Measurements from ENCODE around the gene ANO2. TPM values are rescaled to one million over a fixed set of nuclear protein-coding genes. Genes with fewer than 3 reads are reported as not detected.

The ANO2 gene
- total RNA-seq, 1 experiment from 2014 or later = not detected

GRCh38 chr12:5884285-5884684, 60.8 kb downstream of the ANO2 start:
- H3K9me3 ChIP-seq (ENCODE audit: low read length) = no peaks in the 10 kb centered on the region

GRCh38 chr12:5882511-5883190, 62.4 kb downstream of the ANO2 start:
- H3K36me3 ChIP-seq (ENCODE audit: insufficient read depth, low read length) = no peaks in the 10 kb centered on the region
- no peaks in the 10 kb centered on the region for H3K79me2 ChIP-seq (ENCODE audit: low read length)
- no peak overlapping the region for H3K4me2 ChIP-seq (ENCODE audit: low read depth, low read length, poor library complexity, severe bottlenecking)
- no peaks in the 10 kb centered on the region for H3K9me3 ChIP-seq (ENCODE audit: low read length)
- no peak overlapping the region for H3K27ac ChIP-seq (ENCODE audit: low read length)
- H3K4me3 ChIP-seq (ENCODE audit: low read length) = no peak overlapping the region
- H3K4me1 ChIP-seq (ENCODE audit: low read length) = no peaks in the 10 kb centered on the region
- H4K20me1 ChIP-seq (ENCODE audit: insufficient read depth, low read depth, low read length) = no peaks in the 10 kb centered on the region
- no peaks in the 10 kb centered on the region for H3K9me2 ChIP-seq (replicated peaks; ENCODE audit: insufficient read depth, low read length)
- no peak overlapping the region for H3K9ac ChIP-seq (ENCODE audit: low read length)
- H3K27me3 ChIP-seq (ENCODE audit: low read length) = no peaks in the 10 kb centered on the region
- DNase-seq = no peak
- H2AFZ ChIP-seq (ENCODE audit: low read length) = no peak overlapping the region

More at GRCh38 chr12:5884285-5884684, 60.8 kb downstream of the ANO2 start:
- H4K20me1 ChIP-seq (ENCODE audit: insufficient read depth, low read depth, low read length) = no peaks in the 10 kb centered on the region
- no peak overlapping the region for H3K9ac ChIP-seq (ENCODE audit: low read length)
- no peak for DNase-seq
- no peaks in the 10 kb centered on the region for H3K36me3 ChIP-seq (ENCODE audit: insufficient read depth, low read length)
- H3K27me3 ChIP-seq (ENCODE audit: low read length) = no peaks in the 10 kb centered on the region
- no peak overlapping the region for H3K4me3 ChIP-seq (ENCODE audit: low read length)
- H3K9me2 ChIP-seq (replicated peaks; ENCODE audit: insufficient read depth, low read length) = no peaks in the 10 kb centered on the region
- no peak overlapping the region for H3K27ac ChIP-seq (ENCODE audit: low read length)
- H3K79me2 ChIP-seq (ENCODE audit: low read length) = no peaks in the 10 kb centered on the region
- no peaks in the 10 kb centered on the region for H3K4me1 ChIP-seq (ENCODE audit: low read length)
- no peak overlapping the region for H3K4me2 ChIP-seq (ENCODE audit: low read depth, low read length, poor library complexity, severe bottlenecking)
- H2AFZ ChIP-seq (ENCODE audit: low read length) = no peak overlapping the region

GRCh38 chr12:5881666-5882065, 63.4 kb downstream of the ANO2 start:
- Histone ChIP-seq H3K9me2 (replicated peaks; ENCODE audit: insufficient read depth, low read length) (no peaks in the 10 kb centered on the region), H3K4me1 (ENCODE audit: low read length) (no peaks in the 10 kb centered on the region), H4K20me1 (ENCODE audit: insufficient read depth, low read depth, low read length) (no peaks in the 10 kb centered on the region), H3K4me2 (ENCODE audit: low read depth, low read length, poor library complexity, severe bottlenecking) (no peak overlapping the region), H3K79me2 (ENCODE audit: low read length) (no peaks in the 10 kb centered on the region), H3K4me3 (ENCODE audit: low read length) (no peak overlapping the region), H3K9me3 (ENCODE audit: low read length) (no peaks in the 10 kb centered on the region), H2AFZ (ENCODE audit: low read length) (no peak overlapping the region), H3K9ac (ENCODE audit: low read length) (no peak overlapping the region), H3K27ac (ENCODE audit: low read length) (no peak overlapping the region), H3K36me3 (ENCODE audit: insufficient read depth, low read length) (no peaks in the 10 kb centered on the region), H3K27me3 (ENCODE audit: low read length) (no peaks in the 10 kb centered on the region)
- peak; percentile 39 for DNase-seq

- no peak overlapping the region for H3K4me3 ChIP-seq (ENCODE audit: low read length)
- H3K27me3 ChIP-seq (ENCODE audit: low read length) = no peaks in the 10 kb centered on the region
- H3K27ac ChIP-seq (ENCODE audit: low read length) = no peak overlapping the region
- no peak overlapping the region for H2AFZ ChIP-seq (ENCODE audit: low read length)
- no peaks in the 10 kb centered on the region for H3K9me3 ChIP-seq (ENCODE audit: low read length)
- H3K36me3 ChIP-seq (ENCODE audit: insufficient read depth, low read length) = no peaks in the 10 kb centered on the region
- no peaks in the 10 kb centered on the region for H3K9me2 ChIP-seq (replicated peaks; ENCODE audit: insufficient read depth, low read length)
- no peak overlapping the region for H3K4me2 ChIP-seq (ENCODE audit: low read depth, low read length, poor library complexity, severe bottlenecking)
- DNase-seq = no peak
- H3K4me1 ChIP-seq (ENCODE audit: low read length) = no peaks in the 10 kb centered on the region
- H4K20me1 ChIP-seq (ENCODE audit: insufficient read depth, low read depth, low read length) = no peaks in the 10 kb centered on the region
- H3K79me2 ChIP-seq (ENCODE audit: low read length) = no peaks in the 10 kb centered on the region
- H3K9ac ChIP-seq (ENCODE audit: low read length) = no peak overlapping the region
Measured at GRCh38 chr12:5881101-5881606, 63.9 kb downstream of the ANO2 start.

GRCh38 chr12:5875851-5876250, 69.2 kb downstream of the ANO2 start:
- Histone ChIP-seq H3K9me3 (ENCODE audit: low read length) (no peaks in the 10 kb centered on the region), H3K27me3 (ENCODE audit: low read length) (no peaks in the 10 kb centered on the region; the same call in 1 of the 2 replicates), H3K4me3 (ENCODE audit: low read length) (no peak overlapping the region)

GRCh38 chr12:5874514-5874913, 70.5 kb downstream of the ANO2 start:
- Histone ChIP-seq H2AFZ (ENCODE audit: low read length) (no peak overlapping the region), H3K9me2 (replicated peaks; ENCODE audit: insufficient read depth, low read length) (no peaks in the 10 kb centered on the region), H4K20me1 (ENCODE audit: insufficient read depth, low read depth, low read length) (no peaks in the 10 kb centered on the region), H3K27ac (ENCODE audit: low read length) (no peak overlapping the region), H3K9me3 (ENCODE audit: low read length) (no peaks in the 10 kb centered on the region), H3K4me3 (ENCODE audit: low read length) (no peak overlapping the region), H3K27me3 (ENCODE audit: low read length) (no peaks in the 10 kb centered on the region; the same call in 1 of the 2 replicates), H3K36me3 (ENCODE audit: insufficient read depth, low read length) (no peaks in the 10 kb centered on the region), H3K4me2 (ENCODE audit: low read depth, low read length, poor library complexity, severe bottlenecking) (no peak overlapping the region), H3K4me1 (ENCODE audit: low read length) (no peaks in the 10 kb centered on the region), H3K79me2 (ENCODE audit: low read length) (no peaks in the 10 kb centered on the region), H3K9ac (ENCODE audit: low read length) (no peak overlapping the region)
- no peak for DNase-seq

More at GRCh38 chr12:5875851-5876250, 69.2 kb downstream of the ANO2 start:
- Histone ChIP-seq H3K79me2 (ENCODE audit: low read length) (no peaks in the 10 kb centered on the region), H3K4me1 (ENCODE audit: low read length) (no peaks in the 10 kb centered on the region), H3K9me2 (replicated peaks; ENCODE audit: insufficient read depth, low read length) (no peaks in the 10 kb centered on the region), H3K9ac (ENCODE audit: low read length) (no peak overlapping the region), H3K27ac (ENCODE audit: low read length) (no peak overlapping the region), H4K20me1 (ENCODE audit: insufficient read depth, low read depth, low read length) (no peaks in the 10 kb centered on the region), H3K36me3 (ENCODE audit: insufficient read depth, low read length) (no peaks in the 10 kb centered on the region), H3K4me2 (ENCODE audit: low read depth, low read length, poor library complexity, severe bottlenecking) (no peak overlapping the region), H2AFZ (ENCODE audit: low read length) (no peak overlapping the region)
- DNase-seq = no peak

GRCh38 chr12:5873281-5873919, 71.7 kb downstream of the ANO2 start:
- Histone ChIP-seq H3K27me3 (ENCODE audit: low read length) (no peaks in the 10 kb centered on the region; the same call in 1 of the 2 replicates), H3K9me2 (replicated peaks; ENCODE audit: insufficient read depth, low read length) (no peaks in the 10 kb centered on the region), H3K4me3 (ENCODE audit: low read length) (no peak overlapping the region), H3K4me2 (ENCODE audit: low read depth, low read length, poor library complexity, severe bottlenecking) (no peak overlapping the region), H2AFZ (ENCODE audit: low read length) (no peak overlapping the region), H3K27ac (ENCODE audit: low read length) (no peak overlapping the region), H3K79me2 (ENCODE audit: low read length) (no peaks in the 10 kb centered on the region), H3K4me1 (ENCODE audit: low read length) (no peaks in the 10 kb centered on the region), H4K20me1 (ENCODE audit: insufficient read depth, low read depth, low read length) (no peaks in the 10 kb centered on the region), H3K9ac (ENCODE audit: low read length) (no peak overlapping the region), H3K36me3 (ENCODE audit: insufficient read depth, low read length) (no peaks in the 10 kb centered on the region), H3K9me3 (ENCODE audit: low read length) (no peaks in the 10 kb centered on the region)
- no peak for DNase-seq

- no peaks in the 10 kb centered on the region for H3K9me3 ChIP-seq (ENCODE audit: low read length)
- H3K27me3 ChIP-seq (ENCODE audit: low read length) = no peaks in the 10 kb centered on the region; the same call in 1 of the 2 replicates
- H3K4me2 ChIP-seq (ENCODE audit: low read depth, low read length, poor library complexity, severe bottlenecking) = no peak overlapping the region
- no peaks in the 10 kb centered on the region for H3K9me2 ChIP-seq (replicated peaks; ENCODE audit: insufficient read depth, low read length)
- H4K20me1 ChIP-seq (ENCODE audit: insufficient read depth, low read depth, low read length) = no peaks in the 10 kb centered on the region
- no peaks in the 10 kb centered on the region for H3K36me3 ChIP-seq (ENCODE audit: insufficient read depth, low read length)
- no peak overlapping the region for H3K4me3 ChIP-seq (ENCODE audit: low read length)
- peak; percentile 47 for DNase-seq
- H2AFZ ChIP-seq (ENCODE audit: low read length) = no peak overlapping the region
- H3K79me2 ChIP-seq (ENCODE audit: low read length) = no peaks in the 10 kb centered on the region
- H3K9ac ChIP-seq (ENCODE audit: low read length) = no peak overlapping the region
- H3K4me1 ChIP-seq (ENCODE audit: low read length) = no peaks in the 10 kb centered on the region
- H3K27ac ChIP-seq (ENCODE audit: low read length) = no peak overlapping the region
Measured at GRCh38 chr12:5872745-5873144, 72.3 kb downstream of the ANO2 start.
